ENCODE measurements around the gene CD300LF.

- TF ChIP-seq SIN3A (IDR thresholded peaks at IDR 0.05; ENCODE audit: borderline replicate concordance, insufficient read depth, low read length) = no peak
- TF ChIP-seq TAF1 (IDR thresholded peaks at IDR 0.05; ENCODE audit: borderline replicate concordance, insufficient read depth, low read length) = no peak
- TF ChIP-seq POLR2AphosphoS5 (IDR thresholded peaks at IDR 0.05; ENCODE audit: low read depth, low read length) = no peak
Measured at GRCh38 chr17:74742978-74743545, 30.3 kb upstream of the CD300LF start.
